Bronchial smooth muscle cell (primary cell): ENCODE results near the gene PPBP. TPM values are rescaled to one million over a fixed set of nuclear protein-coding genes. Genes with fewer than 3 reads are reported as not detected.

Experiments
- total RNA-seq: library from RNA; depleted of rRNA; stranded (reverse); fragments of >200 nt; gene quantifications from 2 replicates; pipeline ENCODE4 v1.2.1, GENCODE V29; 2014

PPBP gene, protein sequence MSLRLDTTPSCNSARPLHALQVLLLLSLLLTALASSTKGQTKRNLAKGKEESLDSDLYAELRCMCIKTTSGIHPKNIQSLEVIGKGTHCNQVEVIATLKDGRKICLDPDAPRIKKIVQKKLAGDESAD
- not detected in 2 replicates for total RNA-seq

GRCh38 chr4:73988061-73988460, at the start of gene PPBP:
TSS of gene PPBP (minus strand) at chr4:73988190. CDS start at chr4:73988103, 87 bp downstream.

DNA sequence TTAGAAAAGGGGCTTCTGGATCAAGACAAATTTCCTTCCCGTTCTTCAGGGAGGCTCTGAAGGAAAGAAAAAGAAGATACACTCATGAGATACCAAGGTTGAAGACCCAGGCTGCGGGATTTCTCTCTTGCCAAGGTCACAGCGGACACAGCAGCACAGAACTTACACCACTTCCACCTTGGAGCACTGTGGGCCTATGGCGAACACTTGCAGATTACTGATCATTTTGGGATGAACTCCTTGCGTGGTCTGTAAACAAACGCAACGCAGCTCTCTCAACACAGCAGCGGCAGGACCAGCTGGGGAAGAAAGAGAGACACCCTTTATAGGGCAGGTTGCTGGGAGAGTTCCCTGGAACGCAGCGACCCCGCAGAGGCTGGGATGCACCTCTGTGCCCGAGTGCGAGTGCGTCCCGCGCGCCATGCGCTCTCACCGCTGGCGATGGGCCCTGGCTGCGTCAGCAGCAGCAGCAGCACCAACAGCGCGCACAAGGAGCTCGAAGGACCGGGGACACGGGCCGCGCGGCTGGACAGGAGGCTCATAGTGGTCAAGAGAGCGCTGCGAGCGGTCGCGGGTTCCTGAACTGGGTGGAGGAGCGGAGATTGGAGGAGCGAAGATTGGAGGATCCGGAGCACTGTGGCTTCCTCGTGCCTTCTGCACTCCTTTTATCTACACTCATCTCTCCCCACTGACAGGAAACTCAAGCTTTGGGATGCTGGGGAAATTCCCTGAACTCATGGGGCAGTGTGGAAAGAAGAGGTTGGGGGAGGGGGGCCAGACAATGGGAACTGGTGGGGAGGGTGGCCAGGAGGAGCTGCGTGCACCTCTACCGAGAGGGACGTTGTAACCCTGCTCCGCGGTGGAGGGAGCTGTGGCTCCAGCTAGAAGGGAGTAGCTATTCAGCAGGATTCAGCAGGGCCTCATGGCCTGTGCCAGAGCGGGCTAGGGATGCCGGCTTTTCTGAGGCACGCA, 10.3 kb upstream of the PPBP start, which contains the start of gene CXCL5:
Gene CXCL5, minus strand, starts transcription at position 638 of the 972 bp plus-strand sequence. Its CDS starts 96 bp downstream, at position 542.

Other genes with a start within 250 kb of the PPBP start
- 0.17 and 1.9 TPM in 2 replicates for gene CXCL8, start 247.6 kb downstream of the PPBP start, total RNA-seq
- 5.0 and 14.3 TPM in 2 replicates for gene CXCL6, start 151.5 kb downstream of the PPBP start, total RNA-seq
- 1.9 and 12.0 TPM in 2 replicates for gene PF4V1, start 134.9 kb downstream of the PPBP start, total RNA-seq
- 1.5 and 27.6 TPM in 2 replicates for gene CXCL1, start 118.8 kb downstream of the PPBP start, total RNA-seq
- not detected in 2 replicates for gene PF4, start 6.2 kb downstream of the PPBP start, total RNA-seq
- 0.17 and 0.95 TPM in 2 replicates for gene CXCL5, start 10.5 kb upstream of the PPBP start, total RNA-seq
- gene CXCL3, start 50.5 kb upstream of the PPBP start, total RNA-seq: 0.86 and 3.0 TPM in 2 replicates
- gene CXCL2, start 111.0 kb upstream of the PPBP start, total RNA-seq: 2.1 and 3.5 TPM in 2 replicates
- gene MTHFD2L, start 169.9 kb upstream of the PPBP start, total RNA-seq: 9.1 and 9.2 TPM in 2 replicates